Chondrocyte (in vitro differentiated cells): Measurements from ENCODE around the gene PRICKLE2. TPM values are rescaled to one million over a fixed set of nuclear protein-coding genes. Genes with fewer than 3 reads are reported as not detected.

Source experiments
- DNase-seq: peaks from one replicate; pipeline ENCODE4 v3.0.0; 2021; ENCODE audit warnings: mixed read lengths, low spot score
- H3K27ac Mint-ChIP-seq: one replicate; pipeline ENCODE4 v1.8.0; 2021; ENCODE audit warnings: mild to moderate bottlenecking, moderate library complexity, mixed read lengths; ENCODE audit not compliant: unreplicated experiment
- H3K27me3 Mint-ChIP-seq: 2 replicates; pipeline ENCODE4 v1.8.0; 2021; ENCODE audit warnings: low read depth, mixed read lengths
- H3K36me3 Mint-ChIP-seq: 2 replicates; pipeline ENCODE4 v1.8.0; 2021; ENCODE audit warnings: low read depth, mixed read lengths
- H3K4me1 Mint-ChIP-seq: 2 replicates; pipeline ENCODE4 v1.8.0; 2021; ENCODE audit warnings: low read depth, mild to moderate bottlenecking, mixed read lengths
- H3K4me3 Mint-ChIP-seq: one replicate; pipeline ENCODE4 v1.8.0; 2021; ENCODE audit warnings: mild to moderate bottlenecking, moderate library complexity, mixed read lengths; ENCODE audit not compliant: unreplicated experiment
- H3K9me3 Mint-ChIP-seq: 2 replicates; pipeline ENCODE4 v1.8.0; 2021; ENCODE audit warnings: low read depth, mixed read lengths
- CTCF ChIP-seq: fragments of 200-600 bp; sonication (generic); IDR thresholded peaks from 2 replicates; pipeline ENCODE4 v1.5.0; 2021; ENCODE audit warnings: antibody characterized with exemption, mild to moderate bottlenecking, moderate library complexity
- total RNA-seq: library from RNA; stranded (reverse); gene quantifications from 3 replicates; pipeline ENCODE4 v1.2.1, GENCODE V29; 2021

The PRICKLE2 gene
- total RNA-seq, 1 donor from 2014 or later = 48.2 TPM

GRCh38 chr3:64266065-64266931 lies 41.0 kb upstream of the PRICKLE2 start:
- H3K36me3 Mint-ChIP-seq = peaks cover 14% of the 10 kb centered on the region
- peak overlapping the region; percentile 79 for H3K4me3 Mint-ChIP-seq
- no peak for TF ChIP-seq CTCF
- DNase-seq = no peak
- H3K9me3 Mint-ChIP-seq = peaks cover 8% of the 10 kb centered on the region
- peaks cover 84% of the 10 kb centered on the region for H3K4me1 Mint-ChIP-seq
- H3K27me3 Mint-ChIP-seq = no peaks in the 10 kb centered on the region
- peak overlapping the region; percentile 90 for H3K27ac Mint-ChIP-seq

DNA sequence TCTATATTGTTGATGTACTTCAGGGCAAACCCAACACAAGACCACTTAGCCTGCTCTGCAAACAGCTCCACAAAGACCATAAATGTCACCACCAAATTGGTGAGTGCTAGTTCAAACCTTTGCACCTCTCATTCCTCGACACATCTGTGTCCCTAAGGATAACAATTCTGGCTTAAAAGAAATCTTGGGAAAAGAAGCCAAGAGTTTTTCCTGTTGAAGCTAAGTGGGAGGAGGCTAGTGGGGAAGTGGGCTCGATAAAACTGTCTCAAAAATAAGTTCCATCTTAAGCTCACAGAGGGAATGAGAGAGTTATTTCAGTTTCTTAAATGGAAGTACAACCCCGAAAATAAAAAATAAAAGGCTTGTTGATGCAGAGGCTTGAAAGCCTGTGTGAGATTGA lies 40.4 kb upstream of the PRICKLE2 start:
- H3K27me3 Mint-ChIP-seq = no peaks in the 10 kb centered on the region
- peak overlapping the region; percentile 90 for H3K27ac Mint-ChIP-seq
- peak overlapping the region; percentile 79 for H3K4me3 Mint-ChIP-seq
- peaks cover 87% of the 10 kb centered on the region for H3K4me1 Mint-ChIP-seq
- peaks cover 10% of the 10 kb centered on the region for H3K36me3 Mint-ChIP-seq
- no peak for TF ChIP-seq CTCF
- H3K9me3 Mint-ChIP-seq = peaks cover 2% of the 10 kb centered on the region
- no peak for DNase-seq

DNA sequence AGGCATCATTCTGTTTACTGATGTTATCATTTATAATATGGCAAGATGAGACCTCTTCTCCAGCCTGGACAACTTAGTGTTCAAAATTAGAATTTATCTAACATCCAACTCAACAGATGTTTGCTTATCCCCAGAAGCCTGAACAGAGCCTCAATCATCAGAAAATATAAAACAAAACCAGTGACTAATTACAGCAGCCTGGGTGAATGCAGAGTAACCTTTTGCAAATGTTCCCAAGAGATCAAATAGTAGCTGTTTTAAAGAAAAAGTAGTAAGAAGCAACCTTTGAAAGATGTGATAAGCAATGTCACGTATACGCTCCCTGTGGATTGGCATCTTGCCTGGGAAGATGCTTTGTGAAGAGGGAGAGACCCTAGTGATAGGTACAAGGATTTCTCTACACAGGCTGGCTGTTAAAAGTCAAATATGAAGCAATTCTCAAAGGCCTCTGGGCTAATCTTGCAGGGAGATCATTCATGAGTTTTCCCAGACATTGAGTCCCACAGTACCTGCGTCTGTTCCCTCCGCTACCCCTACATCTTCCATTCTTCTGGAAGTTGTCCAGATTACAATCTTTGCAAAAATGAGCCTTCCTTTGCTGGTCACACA lies 39.3 kb upstream of the PRICKLE2 start:
- H3K27ac Mint-ChIP-seq = peak overlapping the region; percentile 90

DNA sequence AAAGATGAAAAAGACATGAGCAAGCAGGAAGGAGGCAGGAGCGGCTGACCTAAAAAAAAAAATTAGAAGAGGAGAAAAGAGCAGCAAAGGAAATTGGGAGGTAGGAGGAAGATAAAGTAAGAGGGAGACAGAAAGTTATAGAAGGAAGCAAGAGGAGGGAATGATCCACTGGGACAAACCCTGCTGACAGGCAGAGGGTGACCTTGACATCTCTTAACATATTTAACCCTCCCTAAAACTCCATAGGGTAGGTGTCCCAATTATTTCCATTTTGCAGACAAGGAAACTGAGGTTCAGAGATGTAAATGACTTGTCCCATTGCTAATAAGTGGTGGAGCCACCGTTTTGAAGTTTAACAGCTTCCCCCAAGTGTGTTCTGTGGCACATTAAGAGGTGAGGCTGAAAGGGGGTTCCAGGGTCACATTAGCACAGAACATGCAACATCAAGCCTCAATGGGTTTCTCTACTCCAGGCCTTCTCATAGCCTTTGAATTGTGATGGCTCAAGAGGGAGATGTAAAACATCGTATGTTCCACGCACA lies 37.4 kb upstream of the PRICKLE2 start:
- Mint-ChIP-seq H3K4me1 (peaks cover 82% of the 10 kb centered on the region), H3K27me3 (no peaks in the 10 kb centered on the region), H3K4me3 (no peak overlapping the region), H3K9me3 (no peaks in the 10 kb centered on the region), H3K36me3 (peaks cover 8% of the 10 kb centered on the region), H3K27ac (peak overlapping the region; percentile 58)
- no peak for DNase-seq
- peak; percentile 38 for TF ChIP-seq CTCF

More for the DNA sequence above, 39.3 kb upstream of the PRICKLE2 start:
- H3K9me3 Mint-ChIP-seq = no peaks in the 10 kb centered on the region
- H3K4me3 Mint-ChIP-seq = peak overlapping the region; percentile 79
- no peak for TF ChIP-seq CTCF
- H3K27me3 Mint-ChIP-seq = no peaks in the 10 kb centered on the region
- peaks cover 87% of the 10 kb centered on the region for H3K4me1 Mint-ChIP-seq
- H3K36me3 Mint-ChIP-seq = peaks cover 8% of the 10 kb centered on the region
- no peak for DNase-seq

DNA sequence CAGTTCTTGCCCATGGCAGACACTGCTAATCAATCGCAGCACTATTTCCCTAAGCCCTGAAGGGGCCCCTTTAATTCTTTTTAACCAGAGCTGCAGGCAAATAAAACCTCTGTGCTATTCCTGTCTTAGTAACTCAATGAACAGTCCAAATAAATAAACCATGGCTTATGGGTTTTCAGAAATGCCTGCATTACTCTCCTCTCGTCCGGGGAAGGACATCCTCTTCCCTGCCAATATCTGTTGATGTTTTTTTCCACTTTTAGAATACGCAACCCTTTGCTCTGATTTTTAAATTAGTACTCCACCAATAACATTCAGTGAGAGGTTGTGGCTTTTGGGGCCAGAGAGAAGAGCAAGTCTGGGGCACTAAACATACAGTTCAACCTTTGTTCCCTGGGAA lies 35.2 kb upstream of the PRICKLE2 start:
- H3K36me3 Mint-ChIP-seq = peaks cover 8% of the 10 kb centered on the region
- no peak for TF ChIP-seq CTCF
- no peaks in the 10 kb centered on the region for H3K27me3 Mint-ChIP-seq
- peaks cover 78% of the 10 kb centered on the region for H3K4me1 Mint-ChIP-seq
- no peak overlapping the region for H3K4me3 Mint-ChIP-seq
- H3K27ac Mint-ChIP-seq = peak overlapping the region; percentile 58
- no peaks in the 10 kb centered on the region for H3K9me3 Mint-ChIP-seq
- no peak for DNase-seq
